SH-SY5Y (cell line): ENCODE results near the gene TMEM229B.

Experiments
- GATA2 ChIP-seq: IDR thresholded peaks from 2 replicates; pipeline ENCODE4 v1.6.1; 2011; ENCODE audit warnings: mild to moderate bottlenecking, low read depth, low read length
- GATA3 ChIP-seq: IDR thresholded peaks from 2 replicates; pipeline ENCODE4 v1.6.1; 2011; ENCODE audit warnings: low read depth, mild to moderate bottlenecking, low read length, moderate library complexity

- TF ChIP-seq GATA2 (no peak), GATA3 (no peak)
Measured at GRCh38 chr14:67436006-67436866, 52.3 kb downstream of the TMEM229B start.
